Middle frontal gyrus (tissue), 1 donor: Measurements from ENCODE around the gene TSKU.

Experiments
- DNase-seq: peaks from one replicate; pipeline ENCODE4 v3.0.0-alpha.2; 2015; ENCODE audit warnings: low spot score; ENCODE audit errors: extremely low spot score

Gene TSKU

GRCh38 chr11:76845069-76845468 is 61.9 kb downstream of the TSKU start:
- no peak for DNase-seq

- no peak for DNase-seq
These were observed 63.3 kb downstream of the TSKU start for GRCh38 chr11:76846441-76846840.
